Stimulated activated CD8-positive, alpha-beta memory T cell treated with anti-CD3 and anti-CD28 coated beads, Interleukin-12 subunit alpha, Interleukin-12 subunit beta, amount 100 ng/mL, for 24 hours (primary cell): ENCODE results near the gene VSTM2L.

Experiments used
- DNase-seq: peaks from one replicate; pipeline ENCODE4 v3.0.0-alpha.2; 2020; ENCODE audit errors: extremely low read depth

Gene VSTM2L

GRCh38 chr20:37918035-37918434 lies 15.1 kb downstream of the VSTM2L start:
- no peak for DNase-seq

GRCh38 chr20:37919389-37920040 lies 16.6 kb downstream of the VSTM2L start:
- DNase-seq, result no peak

- DNase-seq, result no peak
Observed at GRCh38 chr20:37920270-37920669, 17.3 kb downstream of the VSTM2L start.

GRCh38 chr20:37920679-37921322 lies 17.9 kb downstream of the VSTM2L start:
- no peak for DNase-seq

GRCh38 chr20:37921341-37921929 lies 18.5 kb downstream of the VSTM2L start:
- no peak for DNase-seq

GRCh38 chr20:37922016-37922415 lies 19.1 kb downstream of the VSTM2L start:
- no peak for DNase-seq

GRCh38 chr20:37925265-37926165 lies 22.6 kb downstream of the VSTM2L start:
- no peak for DNase-seq

- DNase-seq, result no peak
Observed at GRCh38 chr20:37926612-37927011, 23.7 kb downstream of the VSTM2L start.

GRCh38 chr20:37927410-37928095 lies 24.6 kb downstream of the VSTM2L start:
- no peak for DNase-seq

- DNase-seq, result no peak
Observed at GRCh38 chr20:37928996-37929682, 26.2 kb downstream of the VSTM2L start.

GRCh38 chr20:37929683-37930014 lies 26.7 kb downstream of the VSTM2L start:
- DNase-seq, result no peak

- DNase-seq, result no peak
Observed at GRCh38 chr20:37931153-37931922, 28.4 kb downstream of the VSTM2L start.

- DNase-seq, result no peak
Observed at GRCh38 chr20:37932074-37932473, 29.1 kb downstream of the VSTM2L start.

- DNase-seq, result no peak
Observed at GRCh38 chr20:37932919-37933318, 30.0 kb downstream of the VSTM2L start.

- no peak for DNase-seq
Observed at GRCh38 chr20:37933786-37934633, 31.1 kb downstream of the VSTM2L start.

- DNase-seq, result no peak
Observed at GRCh38 chr20:37934634-37935375, 31.9 kb downstream of the VSTM2L start.

- DNase-seq, result no peak
Observed at GRCh38 chr20:37935435-37935834, 32.5 kb downstream of the VSTM2L start.

GRCh38 chr20:37936041-37936440 lies 33.1 kb downstream of the VSTM2L start:
- DNase-seq, result no peak

- no peak for DNase-seq
Observed at GRCh38 chr20:37936451-37936850, 33.5 kb downstream of the VSTM2L start.
